ENCODE data around the gene WNT5B. TPM values are rescaled to one million over a fixed set of nuclear protein-coding genes. Genes with fewer than 3 reads are reported as not detected.

Gene WNT5B
- total and polyA plus RNA-seq, 2 of the 8 experiments (the other 6 are each of a cell fraction or from before 2014, with no cell fraction given) = 0.91 to 1.2 TPM

- Histone ChIP-seq H2BK20ac (ENCODE audit: low read length) (no peak overlapping the region), H4K5ac (ENCODE audit: insufficient read length, low read depth, low read length) (no peak overlapping the region), H4K91ac (replicated peaks; ENCODE audit: insufficient read length, low read length) (no peak overlapping the region), H3K4me2 (ENCODE audit: insufficient read depth in 1 of 2, low read depth in 2 of 2, low read length in 2 of 2) (no peak overlapping the region), H2BK120ac (replicated peaks; ENCODE audit: low read depth, low read length) (no peak overlapping the region), H3K36me3 (ENCODE audit: control insufficient read depth in 2 of 4, insufficient read depth in 4 of 4, low read length in 3 of 4) (no peaks in the 10 kb centered on the region), H3K27me3 (replicated peaks in 1 of 4; ENCODE audit: control insufficient read depth in 3 of 4, extremely low read depth in 1 of 4, insufficient read depth in 3 of 4, low read length in 3 of 4) (peaks cover 0 to 2% (median under 1%) of the 10 kb centered on the region in 4 experiments; a peak in 6 of 7 replicates), H3K23ac (ENCODE audit: insufficient read length) (no peak overlapping the region), H3K79me2 (ENCODE audit: control insufficient read depth in 1 of 2, insufficient read depth in 2 of 2, low read length in 2 of 2) (no peaks in the 10 kb centered on the region), H2BK15ac (ENCODE audit: low read length) (no peak overlapping the region), H3K56ac (replicated peaks; ENCODE audit: insufficient read length, low read depth, low read length) (no peak overlapping the region), H3K4ac (replicated peaks; ENCODE audit: insufficient read length, low read depth, low read length) (no peak overlapping the region), H3K79me1 (ENCODE audit: low read depth, low read length) (no peaks in the 10 kb centered on the region), H2AK5ac (ENCODE audit: low read depth, low read length) (no peak overlapping the region), H3K23me2 (ENCODE audit: low read depth, low read length) (no peaks in the 10 kb centered on the region), H3K14ac (ENCODE audit: insufficient read length) (no peak overlapping the region), H3K27ac (ENCODE audit: low read depth, low read length) (no peak overlapping the region), H4K8ac (ENCODE audit: extremely low read depth, insufficient read depth, low read length) (no peak overlapping the region), H2BK5ac (ENCODE audit: low read depth, low read length) (no peak overlapping the region), H3K9ac (replicated peaks in 1 of 4; ENCODE audit: extremely low read depth in 1 of 4, low read depth in 3 of 4, low read length in 3 of 4) (no peak overlapping the region), H2BK12ac (ENCODE audit: low read depth, low read length) (no peak overlapping the region), H3K4me3 (ENCODE audit: extremely low read depth in 1 of 4, insufficient read depth in 2 of 4, low read depth in 3 of 4, low read length in 4 of 4) (no peak overlapping the region), H3K9me3 (ENCODE audit: insufficient read depth in 2 of 2, low read depth in 1 of 2, low read length in 1 of 2) (no peaks in the 10 kb centered on the region), H3K18ac (ENCODE audit: extremely low read depth, low read length) (no peak overlapping the region), H2AFZ (ENCODE audit: low read length) (peak overlapping the region; percentile 78; the same call in 1 of the 2 replicates), H4K20me1 (replicated peaks in 1 of 2; ENCODE audit: control insufficient read depth in 1 of 2, insufficient read depth in 2 of 2, low read length in 2 of 2) (no peaks in the 10 kb centered on the region), H3K4me1 (replicated peaks in 1 of 4; ENCODE audit: control insufficient read depth in 3 of 4, insufficient read depth in 4 of 4, low read length in 3 of 4) (no peaks in the 10 kb centered on the region)
- CTCF ChIA-PET (ENCODE audit: partially characterized antibody) = interaction anchor here (0.6 to 2.5 kb wide), 4 partner anchors 9 to 274 kb away, joined by 3 to 11 read pairs (median 8); no protein-coding TSS in a partner anchor
- POLR2A ChIA-PET (ENCODE audit: partially characterized antibody) = interaction anchor here (1.2 to 2.0 kb wide), 2 partner anchors 12 to 22 kb away, joined by 4 to 8 read pairs; partner anchors contain the start of gene ADIPOR2
- FAIRE-seq (no peak), DNase-seq (ENCODE audit: low read depth in 1 of 2, low spot score in 2 of 2) (no peak)
- 88% methylated on average over 18 of the region's 18 CpGs; no CpG with 5 or more reads in 1 of the 2 experiments for WGBS, 2 experiments (ENCODE audit: extremely low coverage in 1 of 2, insufficient coverage in 1 of 2, insufficient read length in 1 of 2, insufficient replicate concordance in 2 of 2, low coverage in 1 of 2, low lambda C conversion rate in 2 of 2, missing lambda C conversion rate in 1 of 2)
- TF ChIP-seq SIN3A (conservative IDR thresholded peaks at IDR 0.05 in 1 of 2, IDR thresholded peaks at IDR 0.05 in 1 of 2; ENCODE audit: low read depth in 1 of 2, low read length in 2 of 2) (no peak), TAF1 (IDR thresholded peaks at IDR 0.05; ENCODE audit: low read depth, low read length) (no peak), PHF8 (conservative IDR thresholded peaks at IDR 0.05; ENCODE audit: low read depth, low read length) (no peak), RAD21 (IDR thresholded peaks at IDR 0.05 in 1 of 2, conservative IDR thresholded peaks at IDR 0.05 in 1 of 2; ENCODE audit: low read depth in 2 of 2, low read length in 2 of 2) (no peak), SRF (IDR thresholded peaks at IDR 0.05; ENCODE audit: low read depth, low read length) (no peak), CBX8 (IDR thresholded peaks at IDR 0.05; ENCODE audit: borderline replicate concordance, low read depth, low read length) (no peak), GABPA (IDR thresholded peaks at IDR 0.05; ENCODE audit: borderline replicate concordance, insufficient read depth, low read length) (no peak), SUZ12 (IDR thresholded peaks at IDR 0.05; ENCODE audit: low read length) (no peak)
- TF ChIP-seq, protein P1, sequence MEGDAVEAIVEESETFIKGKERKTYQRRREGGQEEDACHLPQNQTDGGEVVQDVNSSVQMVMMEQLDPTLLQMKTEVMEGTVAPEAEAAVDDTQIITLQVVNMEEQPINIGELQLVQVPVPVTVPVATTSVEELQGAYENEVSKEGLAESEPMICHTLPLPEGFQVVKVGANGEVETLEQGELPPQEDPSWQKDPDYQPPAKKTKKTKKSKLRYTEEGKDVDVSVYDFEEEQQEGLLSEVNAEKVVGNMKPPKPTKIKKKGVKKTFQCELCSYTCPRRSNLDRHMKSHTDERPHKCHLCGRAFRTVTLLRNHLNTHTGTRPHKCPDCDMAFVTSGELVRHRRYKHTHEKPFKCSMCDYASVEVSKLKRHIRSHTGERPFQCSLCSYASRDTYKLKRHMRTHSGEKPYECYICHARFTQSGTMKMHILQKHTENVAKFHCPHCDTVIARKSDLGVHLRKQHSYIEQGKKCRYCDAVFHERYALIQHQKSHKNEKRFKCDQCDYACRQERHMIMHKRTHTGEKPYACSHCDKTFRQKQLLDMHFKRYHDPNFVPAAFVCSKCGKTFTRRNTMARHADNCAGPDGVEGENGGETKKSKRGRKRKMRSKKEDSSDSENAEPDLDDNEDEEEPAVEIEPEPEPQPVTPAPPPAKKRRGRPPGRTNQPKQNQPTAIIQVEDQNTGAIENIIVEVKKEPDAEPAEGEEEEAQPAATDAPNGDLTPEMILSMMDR (IDR thresholded peaks at IDR 0.05; ENCODE audit: control extremely low read depth in 1 of 3, insufficient read depth in 1 of 3, low read depth in 1 of 3, low read length in 3 of 3) = no peak
Measured at GRCh38 chr12:1668833-1669543, 40.0 kb downstream of the WNT5B start.

Data from H1 (cell line).